HepG2 (cell line): Measurements from ENCODE around the gene AKAP6. TPM values are rescaled to one million over a fixed set of nuclear protein-coding genes. Genes with fewer than 3 reads are reported as not detected.

ENCODE experiments used
- ATAC-seq: fragments of 200-7000 bp; cut with Tn5 transposase; 3 replicates; pipeline ENCODE4 v1.9.1; 2020; ENCODE audit warnings: mild to moderate bottlenecking, moderate library complexity
- BruUV-seq: library from RNA; stranded (reverse); fragments of 400-500 nt; replicated peaks from 2 replicates; lab custom pipeline; 2021; lab: Mats Ljungman, UMichigan
- CTCF ChIA-PET: fragments of 300-600 bp; formaldehyde crosslinking; extraction: SDS; loops from one replicate; lab custom pipeline; 2021; ENCODE audit warnings: low total read pairs, inconsistent platforms, low intra/inter-chr PET ratio; lab: Yijun Ruan, JAX
- POLR2A ChIA-PET: fragments of 350-600 bp; sonication (Branson Sonifier 250); formaldehyde crosslinking; loops from one replicate; lab custom pipeline; 2020; ENCODE audit warnings: antibody characterized with exemption, inconsistent platforms; lab: Yijun Ruan, JAX
- DNase-seq: peaks from one replicate; pipeline ENCODE4 v3.0.0-alpha.2; 2015; ENCODE audit warnings: low spot score
- FAIRE-seq: peaks from 3 replicates; lab custom pipeline; 2011; peaks lifted over from hg19 to GRCh38; lab: Jason Lieb, UNC
- H2AFZ ChIP-seq: one replicate; pipeline ENCODE4 v1.6.1; 2011; ENCODE audit warnings: low read length, inconsistent platforms
- H3K27ac ChIP-seq: fragments of 300-600 bp; 3 replicates; pipeline ENCODE4 v1.8.0; 2011; ENCODE audit warnings: mixed run types, mild to moderate bottlenecking, mixed read lengths, low read length, inconsistent platforms; ENCODE audit not compliant: insufficient read depth; ENCODE audit errors: extremely low read length
- H3K27me3 ChIP-seq, 2 experiments: fragments of 200-600 bp in 1 of 2; 2 replicates in 1 of 2; 3 replicates in 1 of 2; pipeline versions ENCODE4 v1.6.0 to v1.8.0; 2011; ENCODE audit warnings: low read length in 2 of 2, mild to moderate bottlenecking in 2 of 2, moderate library complexity in 2 of 2, inconsistent platforms in 1 of 2; ENCODE audit not compliant: insufficient read depth in 2 of 2, control insufficient read depth in 1 of 2
- H3K36me3 ChIP-seq, 2 experiments: fragments of 200-600 bp in 1 of 2; replicated peaks in 1 of 2; 2 replicates in 1 of 2; 3 replicates in 1 of 2; pipeline versions ENCODE4 v1.5.1 to v1.8.0; 2011; ENCODE audit warnings: low read length in 2 of 2, inconsistent platforms in 1 of 2; ENCODE audit not compliant: insufficient read depth in 2 of 2, control insufficient read depth in 1 of 2
- H3K4me1 ChIP-seq: 2 replicates; pipeline ENCODE4 v1.5.1; 2012; ENCODE audit warnings: low read length, inconsistent platforms; ENCODE audit not compliant: insufficient read depth
- H3K4me2 ChIP-seq: 2 replicates; pipeline ENCODE4 v1.6.0; 2011; ENCODE audit warnings: low read depth, low read length, inconsistent platforms
- H3K4me3 ChIP-seq, 3 experiments: fragments of 200-600 bp in 1 of 3; sonication (generic), shearing (Covaris generic) in 1 of 3; replicated peaks in 1 of 3; 2 replicates each; pipeline ENCODE4 v1.5.1; 2011 to 2016; ENCODE audit warnings: low read length in 3 of 3, inconsistent platforms in 2 of 3, low read depth in 2 of 3, mild to moderate bottlenecking in 2 of 3, control low read depth in 1 of 3, mixed read lengths in 1 of 3; ENCODE audit not compliant: insufficient read depth in 1 of 3
- H3K79me2 ChIP-seq: one replicate; pipeline ENCODE4 v1.6.1; 2011; ENCODE audit warnings: low read length, inconsistent platforms; ENCODE audit not compliant: insufficient read depth
- H3K9ac ChIP-seq: 2 replicates; pipeline ENCODE4 v1.6.0; 2011; ENCODE audit warnings: mild to moderate bottlenecking, low read depth, low read length, inconsistent platforms; ENCODE audit not compliant: insufficient read depth
- H3K9me3 ChIP-seq: 2 replicates; pipeline ENCODE4 v1.5.1; 2012; ENCODE audit warnings: mild to moderate bottlenecking, low read length
- H4K20me1 ChIP-seq: 2 replicates; pipeline ENCODE4 v1.6.0; 2011; ENCODE audit warnings: inconsistent platforms, mild to moderate bottlenecking, low read length, moderate library complexity; ENCODE audit not compliant: insufficient read depth
- AGO1 ChIP-seq: fragments of 200-400 bp; formaldehyde crosslinking; IDR thresholded peaks from 2 replicates; pipeline ENCODE4 v1.6.1; 2017; ENCODE audit warnings: mild to moderate bottlenecking, low read depth, low read length, moderate library complexity; ENCODE audit not compliant: poor library complexity, severe bottlenecking
- ETV5 ChIP-seq: IDR thresholded peaks from 2 replicates; pipeline ENCODE4 v1.6.1; 2018; ENCODE audit warnings: missing biosample characterization, missing genetic modification reagents, inconsistent platforms, borderline replicate concordance
- HNRNPK ChIP-seq: fragments of 200-400 bp; formaldehyde crosslinking; IDR thresholded peaks from 2 replicates; pipeline ENCODE4 v1.6.1; 2018; ENCODE audit warnings: low read length, low read depth, moderate library complexity, mild to moderate bottlenecking; ENCODE audit not compliant: poor library complexity, severe bottlenecking
- MTERF4 ChIP-seq: sonication (generic); formaldehyde crosslinking; IDR thresholded peaks from 2 replicates; pipeline ENCODE4 v1.8.0; 2023; ENCODE audit warnings: mild to moderate bottlenecking, missing genetic modification reagents
- MYPOP ChIP-seq: sonication (generic); formaldehyde crosslinking; IDR thresholded peaks from 2 replicates; pipeline ENCODE4 v1.8.1; 2023; ENCODE audit warnings: mild to moderate bottlenecking, moderate library complexity, missing genetic modification reagents
- NCOA1 ChIP-seq: sonication (generic); formaldehyde crosslinking; IDR thresholded peaks from 2 replicates; pipeline ENCODE4 v1.9.0; 2021; ENCODE audit warnings: missing genetic modification reagents
- RERE ChIP-seq: IDR thresholded peaks from 2 replicates; pipeline ENCODE4 v1.6.1; 2016; ENCODE audit warnings: low read depth, missing genetic modification reagents, missing compliant biosample characterization
- RNF219 ChIP-seq: sonication (generic); formaldehyde crosslinking; IDR thresholded peaks from 2 replicates; pipeline ENCODE4 v1.5.0; 2020; ENCODE audit warnings: mild to moderate bottlenecking, missing genetic modification reagents
- SRF ChIP-seq: IDR thresholded peaks from 2 replicates; pipeline ENCODE4 v1.6.1; 2011; ENCODE audit warnings: mild to moderate bottlenecking, low read depth, low read length, moderate library complexity
- ZFP1 ChIP-seq: IDR thresholded peaks from 2 replicates; pipeline ENCODE4 v1.6.1; 2016
- ZGPAT ChIP-seq: IDR thresholded peaks from 2 replicates; pipeline ENCODE4 v1.6.1; 2016; ENCODE audit warnings: mild to moderate bottlenecking
- ZNF17 ChIP-seq: sonication (generic); formaldehyde crosslinking; IDR thresholded peaks from 2 replicates; pipeline ENCODE4 v1.5.0; 2020; ENCODE audit warnings: mild to moderate bottlenecking, missing genetic modification reagents
- ZNF382 ChIP-seq: sonication (generic); formaldehyde crosslinking; IDR thresholded peaks from 2 replicates; pipeline ENCODE4 v1.5.0; 2020; ENCODE audit warnings: missing genetic modification reagents, mild to moderate bottlenecking, borderline replicate concordance
- ZNF451 ChIP-seq: sonication (generic); formaldehyde crosslinking; IDR thresholded peaks from 2 replicates; pipeline ENCODE4 v1.5.0; 2020; ENCODE audit warnings: mild to moderate bottlenecking, missing genetic modification reagents
- WGBS: methylation state at CpG from one replicate; pipeline ENCODE4 v1.1.6; 2017; ENCODE audit warnings: low lambda C conversion rate; 5-methylcytosine and 5-hydroxymethylcytosine counted together
- in situ Hi-C: cut with HindIII; loops from 2 replicates; pipeline ENCODE4 v1.10.0; 2017; ENCODE audit warnings: low pct_unique_long_range_greater_than_20kb; ENCODE audit not compliant: extremely low pct_ligation_motif_present
- intact Hi-C: fragments of 100-400 bp; cut with micrococcal nuclease; formaldehyde crosslinking; loops from one replicate; pipeline ENCODE4 v1.10.0; 2022; ENCODE audit not compliant: unreplicated experiment
- polyA plus RNA-seq, 8 experiments: library from polyadenylated mRNA; depleted of rRNA in 3 of 8; stranded (reverse) in 7 of 8; unstranded in 1 of 8; fragments of >200 nt; fragmentation: Illumina TruSeq in 4 of 8; extraction: Trizol in 4 of 8; gene quantifications; 2 replicates each; pipeline versions ENCODE4 v1.2.1 to v1.2.3, GENCODE V29; 2011 to 2016; ENCODE audit warnings: low read depth in 4 of 8, missing spikeins in 1 of 8, mixed read lengths in 1 of 8; ENCODE audit not compliant: insufficient read depth in 1 of 8
- total RNA-seq, 5 experiments: library from RNA; depleted of rRNA; stranded (reverse); fragments of >200 nt; fragmentation: Illumina TruSeq; extraction: Trizol; gene quantifications; 2 replicates each; pipeline ENCODE4 v1.2.3, GENCODE V29; 2016; ENCODE audit warnings: low read depth in 1 of 5

Gene AKAP6
- total and polyA plus RNA-seq, 2 of the 13 experiments (the other 11 are each of a cell fraction or from before 2014, with no cell fraction given) = 1.4 TPM

GRCh38 chr14:32662211-32662610 is 333.1 kb downstream of the AKAP6 start:
- POLR2A ChIA-PET = no interaction called here
- Histone ChIP-seq H3K79me2 (no peaks in the 10 kb centered on the region), H3K27ac (no peak overlapping the region), H3K9me3 (0 out of 2 replicates have a peak, but pooled peaks cover under 1% of the 10 kb centered on the region), H4K20me1 (no peaks in the 10 kb centered on the region), H2AFZ (no peak overlapping the region), H3K36me3 (no peaks in the 10 kb centered on the region), H3K27me3 (no peaks in the 10 kb centered on the region), H3K9ac (no peak overlapping the region), H3K4me1 (no peaks in the 10 kb centered on the region), H3K4me2 (no peak overlapping the region), H3K4me3 (no peak overlapping the region)
- 0% methylated on average over 1 of the region's 1 CpG for WGBS
- intact Hi-C loops = no loop called here
- CTCF ChIA-PET = no interaction called here
- in situ Hi-C loops = no loop called here
- no peak for FAIRE-seq
- ATAC-seq = no peak
- no peak for DNase-seq
- no TSS peak for BruUV-seq
- TF ChIP-seq MYPOP (CRISPR knock-in tag) = no peak
- no peak for TF ChIP-seq NCOA1
- TF ChIP-seq HNRNPK = no peak
- TF ChIP-seq ZNF451 (CRISPR knock-in tag) = no peak
- TF ChIP-seq AGO1 = no peak
- no peak for TF ChIP-seq ZNF382 (CRISPR knock-in tag)
- TF ChIP-seq RNF219 = no peak
- no peak for TF ChIP-seq MTERF4 (CRISPR knock-in tag)
- no peak for TF ChIP-seq ZFP1 (CRISPR knock-in tag)
- TF ChIP-seq RERE (CRISPR knock-in tag) = no peak
- TF ChIP-seq ETV5 (CRISPR knock-in tag) = no peak
- no peak for TF ChIP-seq ZNF17 (CRISPR knock-in tag)
- no peak for TF ChIP-seq SRF
- no peak for TF ChIP-seq ZGPAT (CRISPR knock-in tag)
